ENCODE measurements around the gene SLC30A7. TPM values are rescaled to one million over a fixed set of nuclear protein-coding genes. Genes with fewer than 3 reads are reported as not detected.

Gene SLC30A7
- total RNA-seq, 1 donor from 2014 or later: 56.6 TPM

DNA sequence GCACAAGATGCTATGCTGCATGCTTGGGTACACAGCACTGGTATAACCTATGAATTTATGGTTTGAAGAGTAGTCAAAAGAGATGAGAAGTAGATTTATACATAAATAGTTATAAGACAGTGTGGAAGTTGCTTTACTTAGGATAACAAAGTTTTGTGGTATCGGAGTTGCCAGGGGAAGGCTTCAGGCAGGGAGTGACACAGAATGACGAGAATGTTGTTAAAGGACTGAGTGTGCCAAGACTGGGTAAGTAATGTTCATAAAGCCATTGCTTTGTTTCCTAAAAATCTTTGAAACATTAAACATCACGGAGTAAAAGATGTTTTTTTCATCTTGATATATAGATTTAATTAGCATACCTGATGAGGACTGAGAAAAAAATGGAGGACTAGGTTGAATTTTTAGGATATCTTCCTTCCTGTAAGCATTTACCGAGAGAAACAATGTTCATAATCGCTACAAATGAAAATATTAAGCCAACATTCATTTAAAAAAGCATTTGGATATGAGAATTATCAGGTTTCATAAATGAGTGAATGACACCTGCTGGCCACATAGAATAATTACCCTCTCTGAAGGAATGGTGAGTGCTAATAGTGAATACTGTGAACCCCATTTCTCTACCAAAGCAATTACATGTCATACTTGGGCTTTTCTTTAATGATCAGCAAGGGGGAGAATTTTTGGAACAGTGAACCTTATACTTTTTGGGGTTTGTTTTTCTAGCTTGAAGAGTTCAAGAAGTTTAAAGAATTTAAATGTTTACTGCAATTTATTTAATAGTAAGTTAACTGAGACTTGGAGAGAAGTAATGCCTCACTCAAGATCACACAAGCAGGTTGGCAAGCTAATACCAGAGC, 29.6 kb upstream of the SLC30A7 start:
- H3K4me3 Mint-ChIP-seq (ENCODE audit: unreplicated experiment): no peak overlapping the region
- TF ChIP-seq EZH2 (IDR thresholded peaks at IDR 0.05; ENCODE audit: insufficient read depth, low read length): no peak
- TF ChIP-seq, protein P1, sequence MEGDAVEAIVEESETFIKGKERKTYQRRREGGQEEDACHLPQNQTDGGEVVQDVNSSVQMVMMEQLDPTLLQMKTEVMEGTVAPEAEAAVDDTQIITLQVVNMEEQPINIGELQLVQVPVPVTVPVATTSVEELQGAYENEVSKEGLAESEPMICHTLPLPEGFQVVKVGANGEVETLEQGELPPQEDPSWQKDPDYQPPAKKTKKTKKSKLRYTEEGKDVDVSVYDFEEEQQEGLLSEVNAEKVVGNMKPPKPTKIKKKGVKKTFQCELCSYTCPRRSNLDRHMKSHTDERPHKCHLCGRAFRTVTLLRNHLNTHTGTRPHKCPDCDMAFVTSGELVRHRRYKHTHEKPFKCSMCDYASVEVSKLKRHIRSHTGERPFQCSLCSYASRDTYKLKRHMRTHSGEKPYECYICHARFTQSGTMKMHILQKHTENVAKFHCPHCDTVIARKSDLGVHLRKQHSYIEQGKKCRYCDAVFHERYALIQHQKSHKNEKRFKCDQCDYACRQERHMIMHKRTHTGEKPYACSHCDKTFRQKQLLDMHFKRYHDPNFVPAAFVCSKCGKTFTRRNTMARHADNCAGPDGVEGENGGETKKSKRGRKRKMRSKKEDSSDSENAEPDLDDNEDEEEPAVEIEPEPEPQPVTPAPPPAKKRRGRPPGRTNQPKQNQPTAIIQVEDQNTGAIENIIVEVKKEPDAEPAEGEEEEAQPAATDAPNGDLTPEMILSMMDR (IDR thresholded peaks at IDR 0.05; ENCODE audit: insufficient read depth, low read depth, low read length): peak; percentile 52
- H3K79me2 ChIP-seq (ENCODE audit: insufficient read depth, low read length): no peaks in the 10 kb centered on the region
- no peaks in the 10 kb centered on the region for H4K20me1 ChIP-seq (ENCODE audit: insufficient read depth, low read length)
- no peak overlapping the region for H3K9ac ChIP-seq (ENCODE audit: low read length)
- no peak overlapping the region for H3K27ac ChIP-seq (ENCODE audit: low read depth, low read length)
- H3K9me3 Mint-ChIP-seq (ENCODE audit: unreplicated experiment): peaks cover 2% of the 10 kb centered on the region
- H3K27ac Mint-ChIP-seq (ENCODE audit: unreplicated experiment): no peak overlapping the region
- H2AFZ ChIP-seq (ENCODE audit: low read depth, low read length): no peak overlapping the region
- H3K36me3 ChIP-seq (ENCODE audit: insufficient read depth, low read length): no peaks in the 10 kb centered on the region
- H3K27me3 Mint-ChIP-seq (ENCODE audit: low read depth, unreplicated experiment): no peaks in the 10 kb centered on the region
- H3K9me3 ChIP-seq (ENCODE audit: insufficient read depth, low read depth, low read length): no peaks in the 10 kb centered on the region
- H3K36me3 Mint-ChIP-seq (ENCODE audit: low read depth, unreplicated experiment): no peaks in the 10 kb centered on the region
- peaks cover 3% of the 10 kb centered on the region for H3K4me1 Mint-ChIP-seq (ENCODE audit: low read depth, unreplicated experiment)
- H3K27me3 ChIP-seq (ENCODE audit: insufficient read depth, low read length): no peaks in the 10 kb centered on the region
- peak; percentile 43 for DNase-seq (ENCODE audit: low read depth)
- H3K4me3 ChIP-seq (ENCODE audit: insufficient read depth, low read depth, low read length): no peak overlapping the region
- FAIRE-seq: peak; percentile 90
- peak overlapping the region; percentile 56 for H3K4me2 ChIP-seq (ENCODE audit: low read length)
- peaks cover 11% of the 10 kb centered on the region for H3K4me1 ChIP-seq (ENCODE audit: insufficient read depth, low read length)

DNA sequence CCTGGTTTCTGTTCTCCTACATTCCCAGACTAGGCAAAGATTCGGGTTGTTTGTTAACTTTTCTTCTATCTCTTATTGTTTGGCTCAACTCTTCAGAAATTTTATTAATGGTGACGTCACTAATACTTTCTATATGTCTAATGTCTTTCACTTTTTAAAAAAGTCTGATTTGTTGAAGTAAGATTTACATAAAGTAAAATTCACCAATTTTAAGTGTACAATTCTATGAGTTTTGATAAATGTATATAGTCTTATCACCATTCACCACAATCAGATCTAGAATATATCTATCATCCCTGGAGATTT, 29.0 kb upstream of the SLC30A7 start:
- no peak overlapping the region for H3K4me3 Mint-ChIP-seq (ENCODE audit: unreplicated experiment)
- H3K4me2 ChIP-seq (ENCODE audit: low read length): no peak overlapping the region
- H3K79me2 ChIP-seq (ENCODE audit: insufficient read depth, low read length): no peaks in the 10 kb centered on the region
- H3K4me3 ChIP-seq (ENCODE audit: insufficient read depth, low read depth, low read length): no peak overlapping the region
- no peak overlapping the region for H3K27ac ChIP-seq (ENCODE audit: low read depth, low read length)
- H3K4me1 Mint-ChIP-seq (ENCODE audit: low read depth, unreplicated experiment): peaks cover 3% of the 10 kb centered on the region
- H3K9me3 ChIP-seq (ENCODE audit: insufficient read depth, low read depth, low read length): no peaks in the 10 kb centered on the region
- no peaks in the 10 kb centered on the region for H4K20me1 ChIP-seq (ENCODE audit: insufficient read depth, low read length)
- peaks cover 2% of the 10 kb centered on the region for H3K9me3 Mint-ChIP-seq (ENCODE audit: unreplicated experiment)
- no peak overlapping the region for H3K27ac Mint-ChIP-seq (ENCODE audit: unreplicated experiment)
- H3K9ac ChIP-seq (ENCODE audit: low read length): no peak overlapping the region
- H3K36me3 ChIP-seq (ENCODE audit: insufficient read depth, low read length): no peaks in the 10 kb centered on the region
- H3K36me3 Mint-ChIP-seq (ENCODE audit: low read depth, unreplicated experiment): no peaks in the 10 kb centered on the region
- H3K27me3 ChIP-seq (ENCODE audit: insufficient read depth, low read length): no peaks in the 10 kb centered on the region
- H3K4me1 ChIP-seq (ENCODE audit: insufficient read depth, low read length): peaks cover 11% of the 10 kb centered on the region
- H2AFZ ChIP-seq (ENCODE audit: low read depth, low read length): no peak overlapping the region
- no peak for FAIRE-seq
- H3K27me3 Mint-ChIP-seq (ENCODE audit: low read depth, unreplicated experiment): no peaks in the 10 kb centered on the region
- TF ChIP-seq EZH2 (IDR thresholded peaks at IDR 0.05; ENCODE audit: insufficient read depth, low read length): no peak
- TF ChIP-seq, protein P1 (IDR thresholded peaks at IDR 0.05; ENCODE audit: insufficient read depth, low read depth, low read length): no peak
- DNase-seq (ENCODE audit: low read depth): no peak
